Thyroid gland (tissue), 4 donors: ENCODE measurements around the gene WDR36.

Experiments used
- POLR2A ChIP-seq, 2 donors: fragments of 450-650 bp; IDR thresholded peaks; one replicate each; pipeline ENCODE4 v1.6.1; 2017; ENCODE audit warnings: antibody characterized with exemption in 2 of 2, mild to moderate bottlenecking in 2 of 2, moderate library complexity in 1 of 2
- TF ChIP-seq, protein P1 (sequence below), 6 experiments: fragments of 200-600 bp in 3 of 6; fragments of 450-650 bp in 3 of 6; sonication (generic) in 3 of 6; IDR thresholded peaks; one replicate each; pipeline ENCODE4 v1.5.1; 2016 to 2019; ENCODE audit warnings: antibody characterized with exemption in 6 of 6, mild to moderate bottlenecking in 2 of 6, inconsistent platforms in 1 of 6, moderate library complexity in 1 of 6

DNA sequence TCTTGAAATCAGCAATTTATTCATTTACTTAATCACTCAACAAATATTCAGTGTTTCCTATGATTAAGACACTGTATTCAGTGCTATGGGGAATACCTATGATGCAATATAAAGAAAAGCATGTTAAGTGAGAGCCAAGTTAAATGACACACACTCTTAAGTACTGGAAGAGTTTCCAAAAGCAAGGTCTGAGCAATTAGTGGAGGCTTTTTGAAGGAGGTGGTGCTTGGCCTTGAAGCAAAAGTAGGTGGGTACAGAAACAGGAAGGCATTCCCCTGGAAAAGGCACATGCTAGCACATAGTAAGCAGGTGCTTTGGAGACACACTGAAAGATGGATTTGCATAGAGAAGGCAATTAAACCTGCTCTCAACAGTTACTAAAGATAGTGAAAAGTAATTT is 16.6 kb upstream of the WDR36 start:
- TF ChIP-seq, protein P1, sequence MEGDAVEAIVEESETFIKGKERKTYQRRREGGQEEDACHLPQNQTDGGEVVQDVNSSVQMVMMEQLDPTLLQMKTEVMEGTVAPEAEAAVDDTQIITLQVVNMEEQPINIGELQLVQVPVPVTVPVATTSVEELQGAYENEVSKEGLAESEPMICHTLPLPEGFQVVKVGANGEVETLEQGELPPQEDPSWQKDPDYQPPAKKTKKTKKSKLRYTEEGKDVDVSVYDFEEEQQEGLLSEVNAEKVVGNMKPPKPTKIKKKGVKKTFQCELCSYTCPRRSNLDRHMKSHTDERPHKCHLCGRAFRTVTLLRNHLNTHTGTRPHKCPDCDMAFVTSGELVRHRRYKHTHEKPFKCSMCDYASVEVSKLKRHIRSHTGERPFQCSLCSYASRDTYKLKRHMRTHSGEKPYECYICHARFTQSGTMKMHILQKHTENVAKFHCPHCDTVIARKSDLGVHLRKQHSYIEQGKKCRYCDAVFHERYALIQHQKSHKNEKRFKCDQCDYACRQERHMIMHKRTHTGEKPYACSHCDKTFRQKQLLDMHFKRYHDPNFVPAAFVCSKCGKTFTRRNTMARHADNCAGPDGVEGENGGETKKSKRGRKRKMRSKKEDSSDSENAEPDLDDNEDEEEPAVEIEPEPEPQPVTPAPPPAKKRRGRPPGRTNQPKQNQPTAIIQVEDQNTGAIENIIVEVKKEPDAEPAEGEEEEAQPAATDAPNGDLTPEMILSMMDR (IDR thresholded peaks at IDR 0.05), result no peak
- no peak for TF ChIP-seq POLR2A (IDR thresholded peaks at IDR 0.05)
